Measurements from ENCODE around the gene ADAMTS17.

- TF ChIP-seq CTCF (conservative IDR thresholded peaks at IDR 0.05; ENCODE audit: low read length) (no peak), EZH2phosphoT487 (IDR thresholded peaks at IDR 0.05; ENCODE audit: borderline replicate concordance) (no peak)
These were observed 340.4 kb downstream of the ADAMTS17 start for GRCh38 chr15:100001405-100001804.
